ENCODE data around the gene GBP4.

DNA sequence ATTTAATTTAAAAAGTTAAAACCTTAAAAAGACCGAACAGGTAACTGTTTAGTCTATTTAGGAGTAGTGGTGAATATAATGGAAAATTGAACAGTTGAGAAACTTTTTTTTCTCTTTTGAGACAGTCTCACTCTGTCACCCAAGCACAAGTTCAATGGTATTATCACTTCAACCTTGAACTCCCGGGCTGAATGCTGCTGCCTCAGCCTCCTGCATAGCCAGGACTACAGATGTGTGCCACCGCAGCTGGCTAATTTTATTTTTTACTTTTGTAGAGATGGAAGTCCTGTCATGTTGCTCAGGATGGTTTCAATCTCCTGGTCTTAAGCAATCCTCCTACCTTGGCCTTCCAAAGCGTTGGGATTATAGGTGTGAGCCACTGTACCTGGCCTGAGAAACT, 56.6 kb downstream of the GBP4 start:
- TF ChIP-seq, protein P1, sequence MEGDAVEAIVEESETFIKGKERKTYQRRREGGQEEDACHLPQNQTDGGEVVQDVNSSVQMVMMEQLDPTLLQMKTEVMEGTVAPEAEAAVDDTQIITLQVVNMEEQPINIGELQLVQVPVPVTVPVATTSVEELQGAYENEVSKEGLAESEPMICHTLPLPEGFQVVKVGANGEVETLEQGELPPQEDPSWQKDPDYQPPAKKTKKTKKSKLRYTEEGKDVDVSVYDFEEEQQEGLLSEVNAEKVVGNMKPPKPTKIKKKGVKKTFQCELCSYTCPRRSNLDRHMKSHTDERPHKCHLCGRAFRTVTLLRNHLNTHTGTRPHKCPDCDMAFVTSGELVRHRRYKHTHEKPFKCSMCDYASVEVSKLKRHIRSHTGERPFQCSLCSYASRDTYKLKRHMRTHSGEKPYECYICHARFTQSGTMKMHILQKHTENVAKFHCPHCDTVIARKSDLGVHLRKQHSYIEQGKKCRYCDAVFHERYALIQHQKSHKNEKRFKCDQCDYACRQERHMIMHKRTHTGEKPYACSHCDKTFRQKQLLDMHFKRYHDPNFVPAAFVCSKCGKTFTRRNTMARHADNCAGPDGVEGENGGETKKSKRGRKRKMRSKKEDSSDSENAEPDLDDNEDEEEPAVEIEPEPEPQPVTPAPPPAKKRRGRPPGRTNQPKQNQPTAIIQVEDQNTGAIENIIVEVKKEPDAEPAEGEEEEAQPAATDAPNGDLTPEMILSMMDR (IDR thresholded peaks at IDR 0.05) = no peak
- TF ChIP-seq EZH2phosphoT487 (IDR thresholded peaks at IDR 0.05; ENCODE audit: borderline replicate concordance, low read depth) (no peak), GATA2 (CRISPR knock-in tag; IDR thresholded peaks at IDR 0.05) (no peak), EP300 (IDR thresholded peaks at IDR 0.05; ENCODE audit: borderline replicate concordance in 1 of 2, low read depth in 1 of 2, low read length in 1 of 2) (no peak), MEF2A (IDR thresholded peaks at IDR 0.05; ENCODE audit: borderline replicate concordance, low read depth) (no peak), POLR2AphosphoS5 (IDR thresholded peaks at IDR 0.05; ENCODE audit: low read depth, low read length) (no peak), MXI1 (IDR thresholded peaks at IDR 0.05; ENCODE audit: low read depth, low read length) (no peak), GABPA (IDR thresholded peaks at IDR 0.05; ENCODE audit: low read depth) (no peak), TAF1 (IDR thresholded peaks at IDR 0.05; ENCODE audit: borderline replicate concordance, low read depth, low read length) (no peak), TEAD4 (IDR thresholded peaks at IDR 0.05; ENCODE audit: borderline replicate concordance, insufficient read depth) (no peak), NRF1 (IDR thresholded peaks at IDR 0.05; ENCODE audit: low read depth, low read length) (no peak)
- TF ChIP-seq, protein P2, sequence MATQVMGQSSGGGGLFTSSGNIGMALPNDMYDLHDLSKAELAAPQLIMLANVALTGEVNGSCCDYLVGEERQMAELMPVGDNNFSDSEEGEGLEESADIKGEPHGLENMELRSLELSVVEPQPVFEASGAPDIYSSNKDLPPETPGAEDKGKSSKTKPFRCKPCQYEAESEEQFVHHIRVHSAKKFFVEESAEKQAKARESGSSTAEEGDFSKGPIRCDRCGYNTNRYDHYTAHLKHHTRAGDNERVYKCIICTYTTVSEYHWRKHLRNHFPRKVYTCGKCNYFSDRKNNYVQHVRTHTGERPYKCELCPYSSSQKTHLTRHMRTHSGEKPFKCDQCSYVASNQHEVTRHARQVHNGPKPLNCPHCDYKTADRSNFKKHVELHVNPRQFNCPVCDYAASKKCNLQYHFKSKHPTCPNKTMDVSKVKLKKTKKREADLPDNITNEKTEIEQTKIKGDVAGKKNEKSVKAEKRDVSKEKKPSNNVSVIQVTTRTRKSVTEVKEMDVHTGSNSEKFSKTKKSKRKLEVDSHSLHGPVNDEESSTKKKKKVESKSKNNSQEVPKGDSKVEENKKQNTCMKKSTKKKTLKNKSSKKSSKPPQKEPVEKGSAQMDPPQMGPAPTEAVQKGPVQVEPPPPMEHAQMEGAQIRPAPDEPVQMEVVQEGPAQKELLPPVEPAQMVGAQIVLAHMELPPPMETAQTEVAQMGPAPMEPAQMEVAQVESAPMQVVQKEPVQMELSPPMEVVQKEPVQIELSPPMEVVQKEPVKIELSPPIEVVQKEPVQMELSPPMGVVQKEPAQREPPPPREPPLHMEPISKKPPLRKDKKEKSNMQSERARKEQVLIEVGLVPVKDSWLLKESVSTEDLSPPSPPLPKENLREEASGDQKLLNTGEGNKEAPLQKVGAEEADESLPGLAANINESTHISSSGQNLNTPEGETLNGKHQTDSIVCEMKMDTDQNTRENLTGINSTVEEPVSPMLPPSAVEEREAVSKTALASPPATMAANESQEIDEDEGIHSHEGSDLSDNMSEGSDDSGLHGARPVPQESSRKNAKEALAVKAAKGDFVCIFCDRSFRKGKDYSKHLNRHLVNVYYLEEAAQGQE (IDR thresholded peaks at IDR 0.05; ENCODE audit: low read depth, low read length) = no peak
- TF ChIP-seq, protein P3, sequence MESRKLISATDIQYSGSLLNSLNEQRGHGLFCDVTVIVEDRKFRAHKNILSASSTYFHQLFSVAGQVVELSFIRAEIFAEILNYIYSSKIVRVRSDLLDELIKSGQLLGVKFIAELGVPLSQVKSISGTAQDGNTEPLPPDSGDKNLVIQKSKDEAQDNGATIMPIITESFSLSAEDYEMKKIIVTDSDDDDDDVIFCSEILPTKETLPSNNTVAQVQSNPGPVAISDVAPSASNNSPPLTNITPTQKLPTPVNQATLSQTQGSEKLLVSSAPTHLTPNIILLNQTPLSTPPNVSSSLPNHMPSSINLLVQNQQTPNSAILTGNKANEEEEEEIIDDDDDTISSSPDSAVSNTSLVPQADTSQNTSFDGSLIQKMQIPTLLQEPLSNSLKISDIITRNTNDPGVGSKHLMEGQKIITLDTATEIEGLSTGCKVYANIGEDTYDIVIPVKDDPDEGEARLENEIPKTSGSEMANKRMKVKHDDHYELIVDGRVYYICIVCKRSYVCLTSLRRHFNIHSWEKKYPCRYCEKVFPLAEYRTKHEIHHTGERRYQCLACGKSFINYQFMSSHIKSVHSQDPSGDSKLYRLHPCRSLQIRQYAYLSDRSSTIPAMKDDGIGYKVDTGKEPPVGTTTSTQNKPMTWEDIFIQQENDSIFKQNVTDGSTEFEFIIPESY (IDR thresholded peaks at IDR 0.05; ENCODE audit: borderline replicate concordance, low read depth) = no peak
